Thyroid gland (tissue), 4 donors: Measurements from ENCODE around the gene TACR1. TPM values are rescaled to one million over a fixed set of nuclear protein-coding genes. Genes with fewer than 3 reads are reported as not detected.
"Not testable (repeated sequence)": the region's sequence is repeated elsewhere in the genome, so short reads cannot be mapped to it uniquely, and the experiment has no call there.

Source experiments
- DNase-seq, 2 donors: peaks; one replicate each; pipeline ENCODE4 v3.0.0-alpha.2; 2019
- H3K27ac ChIP-seq, 3 donors: fragments of 200-600 bp; sonication (generic); 1 replicate in 2 of 3; 2 replicates in 1 of 3; pipeline ENCODE4 v1.5.1; 2016 to 2019; ENCODE audit warnings: mild to moderate bottlenecking in 1 of 3, moderate library complexity in 1 of 3
- H3K27me3 ChIP-seq: fragments of 200-600 bp; sonication (generic); one replicate; pipeline ENCODE4 v1.5.1; 2019
- H3K36me3 ChIP-seq, 2 donors: fragments of 200-600 bp; sonication (generic); one replicate each; pipeline ENCODE4 v1.5.1; 2016 to 2019
- H3K4me1 ChIP-seq, 2 donors: fragments of 200-600 bp; sonication (generic); one replicate each; pipeline ENCODE4 v1.5.1; 2017 to 2019
- H3K4me3 ChIP-seq, 3 donors: fragments of 200-600 bp; sonication (generic); replicated peaks in 1 of 3; 1 replicate in 2 of 3; 2 replicates in 1 of 3; pipeline ENCODE4 v1.5.1; 2016; ENCODE audit warnings: mild to moderate bottlenecking in 1 of 3
- H3K9me3 ChIP-seq: fragments of 200-600 bp; sonication (generic); one replicate; pipeline ENCODE4 v1.5.1; 2017
- POLR2A ChIP-seq, 2 donors: fragments of 450-650 bp; IDR thresholded peaks; one replicate each; pipeline ENCODE4 v1.6.1; 2017; ENCODE audit warnings: antibody characterized with exemption in 2 of 2, mild to moderate bottlenecking in 2 of 2, moderate library complexity in 1 of 2
- WGBS, 2 donors: methylation state at CpG; one replicate each; pipeline ENCODE4 v1.1.5; 2017; 5-methylcytosine and 5-hydroxymethylcytosine counted together
- intact Hi-C: fragments of 100-400 bp; cut with DNase I; formaldehyde crosslinking; loops from one replicate; pipeline ENCODE4 v1.15.1; 2023
- total RNA-seq, 4 donors: library from RNA; depleted of rRNA; stranded (reverse); fragments of >200 nt; gene quantifications; one replicate each; pipeline ENCODE4 v1.2.3, GENCODE V29; 2016
- TF ChIP-seq, protein P1 (sequence below), 6 experiments: fragments of 200-600 bp in 3 of 6; fragments of 450-650 bp in 3 of 6; sonication (generic) in 3 of 6; IDR thresholded peaks; one replicate each; pipeline ENCODE4 v1.5.1; 2016 to 2019; ENCODE audit warnings: antibody characterized with exemption in 6 of 6, mild to moderate bottlenecking in 2 of 6, inconsistent platforms in 1 of 6, moderate library complexity in 1 of 6

The TACR1 gene
- total RNA-seq, 4 donors from 2014 or later = 0.24 to 2.7 (median 0.63) TPM

DNA sequence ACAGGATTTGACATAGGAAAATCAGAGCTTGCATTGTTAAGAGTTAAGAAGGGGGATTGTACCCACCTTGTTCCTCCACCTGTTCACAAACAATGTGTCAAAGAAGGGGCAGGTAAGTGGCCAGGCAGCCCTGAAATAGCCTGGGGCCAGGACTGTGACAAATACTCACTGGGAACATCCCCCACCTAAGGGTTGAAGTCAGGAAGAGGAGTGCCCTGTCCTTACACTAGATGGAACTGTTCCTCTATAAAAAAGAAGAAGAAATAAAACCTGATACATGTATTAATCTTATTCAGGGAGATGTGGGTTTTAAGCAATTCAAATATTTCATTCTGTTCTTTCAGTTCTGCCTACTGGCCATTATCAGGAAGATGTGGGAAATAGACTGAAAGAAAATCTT is 41.9 kb downstream of the TACR1 start:
- TF ChIP-seq POLR2A (IDR thresholded peaks at IDR 0.05) = no peak
- TF ChIP-seq, protein P1, sequence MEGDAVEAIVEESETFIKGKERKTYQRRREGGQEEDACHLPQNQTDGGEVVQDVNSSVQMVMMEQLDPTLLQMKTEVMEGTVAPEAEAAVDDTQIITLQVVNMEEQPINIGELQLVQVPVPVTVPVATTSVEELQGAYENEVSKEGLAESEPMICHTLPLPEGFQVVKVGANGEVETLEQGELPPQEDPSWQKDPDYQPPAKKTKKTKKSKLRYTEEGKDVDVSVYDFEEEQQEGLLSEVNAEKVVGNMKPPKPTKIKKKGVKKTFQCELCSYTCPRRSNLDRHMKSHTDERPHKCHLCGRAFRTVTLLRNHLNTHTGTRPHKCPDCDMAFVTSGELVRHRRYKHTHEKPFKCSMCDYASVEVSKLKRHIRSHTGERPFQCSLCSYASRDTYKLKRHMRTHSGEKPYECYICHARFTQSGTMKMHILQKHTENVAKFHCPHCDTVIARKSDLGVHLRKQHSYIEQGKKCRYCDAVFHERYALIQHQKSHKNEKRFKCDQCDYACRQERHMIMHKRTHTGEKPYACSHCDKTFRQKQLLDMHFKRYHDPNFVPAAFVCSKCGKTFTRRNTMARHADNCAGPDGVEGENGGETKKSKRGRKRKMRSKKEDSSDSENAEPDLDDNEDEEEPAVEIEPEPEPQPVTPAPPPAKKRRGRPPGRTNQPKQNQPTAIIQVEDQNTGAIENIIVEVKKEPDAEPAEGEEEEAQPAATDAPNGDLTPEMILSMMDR (IDR thresholded peaks at IDR 0.05) = no peak
- Histone ChIP-seq H3K27me3 (no peaks in the 10 kb centered on the region), H3K9me3 (no peaks in the 10 kb centered on the region), H3K36me3 (no peaks in the 10 kb centered on the region), H3K4me3 (no peak overlapping the region), H3K4me1 (no peaks in the 10 kb centered on the region), H3K27ac (no peak overlapping the region)
- no peak for DNase-seq
- intact Hi-C loops = no loop called here

DNA sequence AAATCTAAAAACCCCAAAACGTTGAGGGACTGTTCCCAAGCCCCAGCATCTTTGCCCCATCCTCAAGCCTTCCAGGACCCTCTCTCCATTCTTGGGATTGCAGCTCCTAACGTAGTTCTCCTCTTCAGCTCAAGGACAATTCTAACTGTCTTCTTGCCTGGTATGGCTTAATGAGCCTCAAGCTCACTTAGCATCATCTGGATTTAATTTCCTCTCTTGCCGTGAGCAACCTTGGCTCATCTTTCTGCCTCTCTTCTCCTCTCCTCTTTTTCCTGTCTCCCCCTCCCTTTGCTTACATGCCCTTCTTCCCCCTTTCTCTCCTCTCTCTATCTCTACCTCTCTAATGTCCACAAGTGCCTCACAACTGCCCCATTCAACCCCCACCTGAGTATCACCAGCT is 44.2 kb downstream of the TACR1 start:
- Histone ChIP-seq H3K27me3 (no peaks in the 10 kb centered on the region), H3K27ac (no peak overlapping the region), H3K36me3 (no peaks in the 10 kb centered on the region), H3K9me3 (no peaks in the 10 kb centered on the region), H3K4me1 (no peaks in the 10 kb centered on the region), H3K4me3 (no peak overlapping the region)
- DNase-seq = no peak
- intact Hi-C loops = no loop called here
- TF ChIP-seq, protein P1 (IDR thresholded peaks at IDR 0.05) = no peak
- no peak for TF ChIP-seq POLR2A (IDR thresholded peaks at IDR 0.05)
- 61 to 62% methylated on average over 3 of the region's 3 CpGs for WGBS, 2 donors

DNA sequence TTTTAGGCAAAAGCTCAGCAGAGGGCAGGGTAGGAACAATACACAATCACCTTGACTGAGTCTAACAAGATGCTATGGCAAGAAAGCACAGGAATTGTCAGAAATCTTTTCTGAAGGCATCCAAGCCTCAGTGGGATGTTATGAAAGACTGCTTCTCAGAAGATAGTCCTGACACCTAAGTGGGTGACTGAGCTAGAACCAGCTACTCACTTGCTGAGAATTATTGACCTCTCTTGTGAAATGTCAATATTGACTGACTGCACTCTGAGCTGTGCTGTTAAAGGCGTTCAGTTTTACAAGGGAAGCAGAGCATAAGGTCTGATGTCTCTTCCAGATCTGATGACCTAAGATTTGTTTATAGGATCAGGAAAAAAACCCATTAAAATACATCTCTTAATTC is 46.1 kb downstream of the TACR1 start:
- DNase-seq = no peak
- WGBS, 2 donors = 72 to 86% methylated on average over 1 of the region's 1 CpG
- TF ChIP-seq, protein P1 (IDR thresholded peaks at IDR 0.05) = no peak
- no peaks in the 10 kb centered on the region for H3K36me3 ChIP-seq
- H3K27me3 ChIP-seq = no peaks in the 10 kb centered on the region
- H3K9me3 ChIP-seq = no peaks in the 10 kb centered on the region
- H3K27ac ChIP-seq = no peak overlapping the region
- intact Hi-C loops = no loop called here
- no peak overlapping the region for H3K4me3 ChIP-seq
- no peaks in the 10 kb centered on the region for H3K4me1 ChIP-seq

DNA sequence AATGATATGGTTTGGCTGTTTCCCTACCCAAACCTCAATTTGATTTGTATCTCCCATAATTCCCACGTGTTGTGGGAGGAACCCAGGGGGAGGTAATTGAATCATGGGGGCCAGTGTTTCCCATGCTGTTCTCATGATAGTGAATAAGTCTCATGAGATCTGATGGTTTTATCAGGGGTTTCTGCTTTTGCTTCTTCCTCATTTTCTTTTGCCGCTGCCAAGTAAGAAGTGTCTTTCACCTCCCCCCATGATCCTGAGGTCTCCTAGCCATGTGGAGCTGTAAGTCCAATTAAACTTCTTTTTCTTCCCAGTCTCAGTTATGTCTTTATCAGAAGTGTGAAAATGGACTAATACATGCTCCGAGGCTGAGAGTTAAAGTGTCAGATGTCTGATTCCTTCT is 47.1 kb downstream of the TACR1 start:
- H3K4me1 ChIP-seq, H3K27ac ChIP-seq, H3K27me3 ChIP-seq, H3K4me3 ChIP-seq, intact Hi-C loops, DNase-seq, H3K36me3 ChIP-seq, H3K9me3 ChIP-seq: not testable (repeated sequence)
- 82 to 85% methylated on average over 3 of the region's 3 CpGs for WGBS, 2 donors

DNA sequence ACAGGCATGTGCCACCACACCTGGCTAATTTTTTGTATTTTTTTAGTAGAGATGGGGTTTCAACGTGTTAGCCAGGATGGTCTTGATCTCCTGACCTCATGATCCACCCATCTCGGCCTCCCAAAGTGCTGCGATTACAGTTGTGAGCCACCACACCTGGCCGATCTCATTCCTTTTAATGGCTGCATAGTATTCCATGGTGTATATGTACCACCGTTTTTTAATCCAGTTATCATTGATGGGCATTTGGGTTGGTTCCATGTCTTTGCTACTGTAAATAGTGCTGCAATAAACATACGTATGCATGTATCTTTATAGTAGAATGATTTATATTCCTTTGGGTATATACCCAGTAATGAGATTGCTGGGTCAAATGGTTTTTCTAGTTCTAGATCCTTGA is 51.4 kb downstream of the TACR1 start:
- H3K9me3 ChIP-seq, DNase-seq, H3K4me1 ChIP-seq, H3K36me3 ChIP-seq, H3K27me3 ChIP-seq, intact Hi-C loops, H3K27ac ChIP-seq, H3K4me3 ChIP-seq: not testable (repeated sequence)
- 89 to 99% methylated on average over 6 of the region's 6 CpGs for WGBS, 2 donors

DNA sequence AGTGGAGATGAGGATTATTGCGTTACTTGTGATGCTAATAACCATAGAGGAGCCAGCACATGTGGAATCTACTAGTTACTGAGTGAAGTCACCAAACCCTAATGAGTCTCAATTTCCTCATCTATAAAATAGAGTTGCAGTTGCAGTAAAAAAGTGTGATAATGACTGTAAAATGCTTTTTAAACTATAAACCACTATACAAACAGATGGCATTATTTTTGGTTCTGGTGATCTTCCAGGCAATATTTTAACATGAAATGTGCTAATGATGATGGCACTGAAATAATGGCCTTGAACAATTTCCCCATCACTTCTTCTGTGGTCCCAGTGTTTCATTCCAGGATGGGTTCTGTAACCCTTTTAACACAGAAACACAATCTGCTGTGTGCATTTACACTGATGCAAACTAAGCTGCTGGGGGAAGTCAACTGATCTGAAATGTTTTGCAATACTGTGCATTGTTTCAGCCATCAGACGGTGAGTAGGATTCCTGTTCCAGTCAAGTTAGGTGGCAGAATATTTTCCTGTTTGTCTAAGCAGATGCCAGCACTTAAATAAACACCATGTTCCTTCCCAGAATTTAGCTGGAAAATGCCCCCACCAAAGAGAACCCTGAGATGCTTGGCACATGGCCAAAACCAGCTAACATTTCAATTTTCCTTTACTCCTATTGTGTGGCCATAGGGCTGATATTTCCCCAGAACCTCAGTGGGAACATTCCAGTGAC is 52.6 kb downstream of the TACR1 start:
- H3K36me3 ChIP-seq = no peaks in the 10 kb centered on the region
- no peak for TF ChIP-seq POLR2A (IDR thresholded peaks at IDR 0.05)
- TF ChIP-seq, protein P1 (IDR thresholded peaks at IDR 0.05) = no peak
- no peak overlapping the region for H3K27ac ChIP-seq
- DNase-seq = no peak
- intact Hi-C loops = no loop called here
- no peak overlapping the region for H3K4me3 ChIP-seq
- WGBS, 2 donors = 86% methylated on average over 2 of the region's 2 CpGs
- no peaks in the 10 kb centered on the region for H3K4me1 ChIP-seq
- no peaks in the 10 kb centered on the region for H3K9me3 ChIP-seq
- H3K27me3 ChIP-seq = no peaks in the 10 kb centered on the region

DNA sequence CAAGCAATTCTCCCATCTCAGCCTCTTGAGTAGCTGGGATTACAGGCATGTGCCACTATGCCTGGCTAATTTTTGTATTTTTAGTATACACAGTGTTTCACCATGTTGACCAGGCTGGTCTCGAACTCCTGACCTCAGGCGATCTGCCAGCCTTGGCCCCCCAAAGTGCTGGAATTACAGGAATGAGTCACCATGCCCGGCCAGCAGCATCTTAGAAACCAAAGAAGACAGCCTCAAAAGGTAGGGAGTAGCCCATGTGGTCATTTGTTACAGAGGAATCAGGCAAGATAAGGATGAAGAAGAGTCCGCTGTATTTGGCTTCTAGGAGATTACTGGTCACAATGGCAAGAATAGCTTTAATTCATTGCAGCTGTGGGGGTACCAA is 53.1 kb downstream of the TACR1 start:
- H3K36me3 ChIP-seq, H3K27ac ChIP-seq, intact Hi-C loops, H3K27me3 ChIP-seq, H3K4me3 ChIP-seq, DNase-seq, H3K9me3 ChIP-seq, H3K4me1 ChIP-seq: not testable (repeated sequence)
- WGBS, 2 donors = 83 to 93% methylated on average over 4 of the region's 4 CpGs
